Bronchial epithelial cell (primary cell): ENCODE measurements around the gene GABARAP. TPM values are rescaled to one million over a fixed set of nuclear protein-coding genes. Genes with fewer than 3 reads are reported as not detected.

Experiments used
- DNase-seq: peaks from one replicate; pipeline ENCODE4 v3.0.0-alpha.2; 2010; ENCODE audit warnings: low read depth
- FAIRE-seq: peaks from 2 replicates; lab custom pipeline; 2011; peaks lifted over from hg19 to GRCh38; lab: Jason Lieb, UNC
- H3K27me3 ChIP-seq: 2 replicates; pipeline ENCODE4 v1.5.1; 2011; ENCODE audit warnings: low read length; ENCODE audit not compliant: control insufficient read depth, insufficient read depth
- H3K36me3 ChIP-seq: 2 replicates; pipeline ENCODE4 v1.5.1; 2011; ENCODE audit warnings: low read length; ENCODE audit not compliant: control insufficient read depth, insufficient read depth
- H3K4me3 ChIP-seq: 2 replicates; pipeline ENCODE4 v1.5.1; 2011; ENCODE audit warnings: mild to moderate bottlenecking, low read depth, low read length, control low read depth
- total RNA-seq: library from RNA; depleted of rRNA; stranded (reverse); fragments of >200 nt; gene quantifications from 2 replicates; pipeline ENCODE4 v1.2.1, GENCODE V29; 2014
- TF ChIP-seq, protein P1 (sequence below): IDR thresholded peaks from 2 replicates; pipeline ENCODE4 v1.5.1; 2011; ENCODE audit warnings: mild to moderate bottlenecking, moderate library complexity, low read length, control low read depth, inconsistent platforms; ENCODE audit not compliant: insufficient read depth, severe bottlenecking

Gene GABARAP
- total RNA-seq, 1 donor from 2014 or later = 50.8 TPM

DNA sequence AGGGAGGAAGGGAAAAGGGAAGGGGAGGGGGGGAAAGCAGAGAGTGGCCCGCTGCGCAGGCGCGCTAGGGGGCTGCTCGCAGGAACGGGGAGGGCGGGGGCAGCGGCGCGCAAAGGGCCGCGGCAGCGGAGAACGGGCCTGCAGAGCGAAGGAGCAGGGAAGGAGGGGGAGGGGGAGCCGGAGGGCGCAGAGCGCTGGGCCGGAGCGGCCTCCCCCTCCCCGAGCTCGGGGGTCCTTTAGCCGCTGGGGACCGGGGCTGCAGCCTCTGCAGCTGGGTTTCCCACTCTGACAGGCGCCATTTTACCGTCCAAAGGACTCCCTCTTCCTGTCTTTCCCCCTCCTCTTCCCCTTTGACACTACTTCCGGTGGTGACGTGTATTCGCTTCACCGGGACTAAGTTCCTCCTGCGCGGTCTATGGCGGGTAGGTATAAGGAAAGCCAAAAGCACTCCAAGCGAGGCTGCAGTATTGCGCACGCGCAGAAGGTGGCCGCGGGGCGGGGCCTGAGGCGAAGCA lies 9.5 kb upstream of the GABARAP start, which contains the start of gene CTDNEP1:
TSS of gene CTDNEP1 (minus strand) at position 74 of the 515 bp plus-strand sequence. CDS start 438 bp downstream, outside the sequence.
- Histone ChIP-seq H3K4me3 (peak within 1 kb of the TSS; percentile 54), H3K27me3 (no peaks in the 10 kb centered on the region), H3K36me3 (peaks cover 5% of the 10 kb centered on the region)
- TF ChIP-seq, protein P1, sequence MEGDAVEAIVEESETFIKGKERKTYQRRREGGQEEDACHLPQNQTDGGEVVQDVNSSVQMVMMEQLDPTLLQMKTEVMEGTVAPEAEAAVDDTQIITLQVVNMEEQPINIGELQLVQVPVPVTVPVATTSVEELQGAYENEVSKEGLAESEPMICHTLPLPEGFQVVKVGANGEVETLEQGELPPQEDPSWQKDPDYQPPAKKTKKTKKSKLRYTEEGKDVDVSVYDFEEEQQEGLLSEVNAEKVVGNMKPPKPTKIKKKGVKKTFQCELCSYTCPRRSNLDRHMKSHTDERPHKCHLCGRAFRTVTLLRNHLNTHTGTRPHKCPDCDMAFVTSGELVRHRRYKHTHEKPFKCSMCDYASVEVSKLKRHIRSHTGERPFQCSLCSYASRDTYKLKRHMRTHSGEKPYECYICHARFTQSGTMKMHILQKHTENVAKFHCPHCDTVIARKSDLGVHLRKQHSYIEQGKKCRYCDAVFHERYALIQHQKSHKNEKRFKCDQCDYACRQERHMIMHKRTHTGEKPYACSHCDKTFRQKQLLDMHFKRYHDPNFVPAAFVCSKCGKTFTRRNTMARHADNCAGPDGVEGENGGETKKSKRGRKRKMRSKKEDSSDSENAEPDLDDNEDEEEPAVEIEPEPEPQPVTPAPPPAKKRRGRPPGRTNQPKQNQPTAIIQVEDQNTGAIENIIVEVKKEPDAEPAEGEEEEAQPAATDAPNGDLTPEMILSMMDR = no peak
- DNase-seq (peak; percentile 98), FAIRE-seq (peak; percentile 64)

DNA sequence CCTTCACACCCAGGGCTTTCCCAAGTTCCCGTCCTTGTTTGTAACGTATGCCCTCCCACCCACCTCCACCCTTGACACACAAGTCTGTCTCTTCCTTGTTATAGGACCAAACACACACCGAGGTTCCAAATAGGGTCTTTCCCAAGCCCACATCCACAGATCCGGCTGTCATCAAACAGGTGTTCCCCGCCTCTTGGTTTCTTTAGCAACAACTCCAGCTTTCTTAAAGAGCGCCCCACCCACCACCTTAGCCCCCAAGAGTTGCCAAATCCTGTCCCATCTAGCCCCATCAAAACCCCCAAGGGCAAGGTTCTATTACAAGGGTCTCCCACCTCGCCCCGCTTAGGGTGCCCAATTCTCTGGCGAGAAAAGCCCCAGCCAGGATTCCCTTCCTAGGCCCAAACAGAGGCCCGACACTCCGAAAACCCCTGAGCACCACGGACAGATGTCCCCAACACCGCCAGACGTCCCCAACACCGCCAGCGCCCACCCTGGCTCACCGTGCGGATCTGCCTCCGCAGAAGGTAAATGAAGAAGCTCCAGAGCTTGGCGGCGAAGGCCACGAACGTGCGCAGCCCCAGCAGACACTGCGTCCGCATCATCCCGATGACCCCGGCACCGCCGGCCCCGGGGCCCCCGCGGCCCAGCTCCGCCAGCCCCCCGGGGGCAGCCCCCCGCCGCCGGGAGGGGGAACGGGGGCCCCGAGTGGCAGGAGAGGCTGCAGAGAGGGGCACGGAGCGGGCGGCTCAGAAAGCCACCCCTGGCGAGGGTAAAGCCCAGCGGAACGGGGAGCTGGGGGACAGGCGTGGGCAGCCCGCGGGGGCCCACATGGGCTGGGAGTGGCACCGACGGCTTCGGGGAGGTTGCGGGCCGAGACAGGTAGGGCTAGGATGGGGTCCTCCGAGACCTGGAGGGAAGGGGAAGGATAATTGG lies 8.7 kb upstream of the GABARAP start:
- FAIRE-seq (no peak), DNase-seq (no peak)
- peaks cover 7% of the 10 kb centered on the region for H3K36me3 ChIP-seq
- peak overlapping the region; percentile 54 for H3K4me3 ChIP-seq
- TF ChIP-seq, protein P1 = no peak
- H3K27me3 ChIP-seq = no peaks in the 10 kb centered on the region

DNA sequence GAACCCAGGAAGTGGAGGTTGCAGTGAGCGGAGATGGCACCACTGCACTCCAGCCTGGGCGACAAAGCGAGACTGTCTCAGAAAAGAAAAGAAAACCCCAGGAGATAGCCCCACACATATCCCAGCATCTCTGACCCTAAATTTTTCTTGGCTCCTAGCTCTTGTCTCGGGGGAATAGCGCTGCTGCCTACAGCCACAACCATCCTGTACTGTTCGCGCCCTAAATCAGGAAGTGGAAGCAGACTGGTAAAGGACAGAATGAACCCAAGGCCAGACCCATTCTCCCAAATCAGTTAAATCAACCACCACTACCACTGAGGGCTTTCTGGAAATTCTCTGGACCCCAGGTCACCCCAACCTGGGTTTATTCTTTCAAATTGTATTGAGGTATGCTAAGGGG lies 7.6 kb upstream of the GABARAP start:
- H3K27me3 ChIP-seq = no peaks in the 10 kb centered on the region
- no peak for DNase-seq
- H3K36me3 ChIP-seq = peaks cover 8% of the 10 kb centered on the region
- no peak for FAIRE-seq
- no peak overlapping the region for H3K4me3 ChIP-seq
- TF ChIP-seq, protein P1 = no peak

DNA sequence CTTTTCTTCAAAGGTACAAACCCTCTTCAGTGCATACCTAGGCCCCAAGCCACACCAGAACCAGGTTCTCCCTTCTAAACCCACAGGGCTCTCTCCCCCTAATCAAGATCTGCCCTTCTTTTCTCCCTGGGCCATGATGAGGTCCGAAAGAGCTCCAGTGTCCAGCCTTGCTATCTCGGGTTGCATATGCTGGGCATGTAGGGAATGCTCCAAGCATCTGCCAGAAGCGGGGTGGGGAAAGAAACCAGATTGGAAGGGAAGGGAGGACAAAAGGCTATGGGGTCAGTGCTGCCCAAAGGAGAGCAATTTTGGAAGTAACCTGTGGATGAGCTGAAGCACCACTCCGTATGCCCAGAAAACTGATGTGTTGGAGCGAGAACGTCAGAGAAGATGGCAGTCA lies 7.0 kb upstream of the GABARAP start:
- Histone ChIP-seq H3K4me3 (no peak overlapping the region), H3K27me3 (no peaks in the 10 kb centered on the region), H3K36me3 (peaks cover 5% of the 10 kb centered on the region)
- FAIRE-seq = no peak
- no peak for DNase-seq
- TF ChIP-seq, protein P1 = no peak

DNA sequence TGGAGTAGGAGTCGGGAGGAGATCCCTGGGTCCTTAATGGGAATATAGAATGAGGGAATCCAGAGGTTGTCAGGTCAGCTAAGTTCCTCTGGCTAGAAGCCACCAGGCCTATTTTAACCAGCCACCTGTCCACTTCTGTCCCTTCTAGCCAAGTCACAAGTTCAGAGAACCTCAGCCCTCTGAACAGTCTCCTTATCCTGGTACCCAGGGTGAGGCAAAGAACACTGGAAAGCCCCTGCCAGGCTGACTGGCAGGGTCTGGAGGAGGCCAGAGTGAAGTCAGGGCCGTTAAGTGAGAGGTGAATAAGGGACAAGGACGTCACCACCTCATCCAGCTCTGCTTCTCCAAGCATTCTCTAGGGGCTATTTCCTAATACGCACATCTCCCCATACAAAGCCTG lies 6.5 kb upstream of the GABARAP start:
- Histone ChIP-seq H3K4me3 (no peak overlapping the region), H3K36me3 (peaks cover 6% of the 10 kb centered on the region), H3K27me3 (no peaks in the 10 kb centered on the region)
- DNase-seq (no peak), FAIRE-seq (no peak)
- TF ChIP-seq, protein P1 = no peak
